AG10803 (cell line): ENCODE results near the gene CEBPA.

Experiments used
- DNase-seq: peaks from one replicate; pipeline ENCODE4 v3.0.0; 2010; ENCODE audit warnings: low read depth
- H3K4me3 ChIP-seq: 2 replicates; pipeline ENCODE4 v1.5.1; 2011; ENCODE audit warnings: mild to moderate bottlenecking, low read length, control low read depth
- TF ChIP-seq, protein P1 (sequence below): conservative IDR thresholded peaks from 2 replicates; pipeline ENCODE4 v1.5.1; 2011; ENCODE audit warnings: mild to moderate bottlenecking, low read length, control low read depth, inconsistent platforms

Gene CEBPA

DNA sequence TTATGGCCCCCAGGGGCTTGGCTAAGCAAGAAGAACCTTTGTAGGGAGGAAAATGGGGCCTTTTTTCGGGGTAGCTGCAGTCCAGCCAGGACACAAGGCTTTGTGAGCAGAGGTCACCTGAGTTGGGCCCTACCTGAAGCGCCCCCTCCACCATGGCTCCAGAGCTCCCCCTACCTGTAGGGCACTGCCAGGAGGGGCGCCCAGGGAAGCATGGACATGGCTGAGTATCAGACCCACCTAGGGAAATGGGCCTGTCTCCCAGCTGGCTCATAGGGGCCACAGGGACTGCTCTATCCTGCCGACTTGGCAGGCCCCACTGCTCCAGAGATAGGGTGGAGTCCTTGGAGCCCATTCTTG is 9.0 kb upstream of the CEBPA start:
- H3K4me3 ChIP-seq = no peak overlapping the region
- no peak for DNase-seq
- TF ChIP-seq, protein P1, sequence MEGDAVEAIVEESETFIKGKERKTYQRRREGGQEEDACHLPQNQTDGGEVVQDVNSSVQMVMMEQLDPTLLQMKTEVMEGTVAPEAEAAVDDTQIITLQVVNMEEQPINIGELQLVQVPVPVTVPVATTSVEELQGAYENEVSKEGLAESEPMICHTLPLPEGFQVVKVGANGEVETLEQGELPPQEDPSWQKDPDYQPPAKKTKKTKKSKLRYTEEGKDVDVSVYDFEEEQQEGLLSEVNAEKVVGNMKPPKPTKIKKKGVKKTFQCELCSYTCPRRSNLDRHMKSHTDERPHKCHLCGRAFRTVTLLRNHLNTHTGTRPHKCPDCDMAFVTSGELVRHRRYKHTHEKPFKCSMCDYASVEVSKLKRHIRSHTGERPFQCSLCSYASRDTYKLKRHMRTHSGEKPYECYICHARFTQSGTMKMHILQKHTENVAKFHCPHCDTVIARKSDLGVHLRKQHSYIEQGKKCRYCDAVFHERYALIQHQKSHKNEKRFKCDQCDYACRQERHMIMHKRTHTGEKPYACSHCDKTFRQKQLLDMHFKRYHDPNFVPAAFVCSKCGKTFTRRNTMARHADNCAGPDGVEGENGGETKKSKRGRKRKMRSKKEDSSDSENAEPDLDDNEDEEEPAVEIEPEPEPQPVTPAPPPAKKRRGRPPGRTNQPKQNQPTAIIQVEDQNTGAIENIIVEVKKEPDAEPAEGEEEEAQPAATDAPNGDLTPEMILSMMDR = no peak

DNA sequence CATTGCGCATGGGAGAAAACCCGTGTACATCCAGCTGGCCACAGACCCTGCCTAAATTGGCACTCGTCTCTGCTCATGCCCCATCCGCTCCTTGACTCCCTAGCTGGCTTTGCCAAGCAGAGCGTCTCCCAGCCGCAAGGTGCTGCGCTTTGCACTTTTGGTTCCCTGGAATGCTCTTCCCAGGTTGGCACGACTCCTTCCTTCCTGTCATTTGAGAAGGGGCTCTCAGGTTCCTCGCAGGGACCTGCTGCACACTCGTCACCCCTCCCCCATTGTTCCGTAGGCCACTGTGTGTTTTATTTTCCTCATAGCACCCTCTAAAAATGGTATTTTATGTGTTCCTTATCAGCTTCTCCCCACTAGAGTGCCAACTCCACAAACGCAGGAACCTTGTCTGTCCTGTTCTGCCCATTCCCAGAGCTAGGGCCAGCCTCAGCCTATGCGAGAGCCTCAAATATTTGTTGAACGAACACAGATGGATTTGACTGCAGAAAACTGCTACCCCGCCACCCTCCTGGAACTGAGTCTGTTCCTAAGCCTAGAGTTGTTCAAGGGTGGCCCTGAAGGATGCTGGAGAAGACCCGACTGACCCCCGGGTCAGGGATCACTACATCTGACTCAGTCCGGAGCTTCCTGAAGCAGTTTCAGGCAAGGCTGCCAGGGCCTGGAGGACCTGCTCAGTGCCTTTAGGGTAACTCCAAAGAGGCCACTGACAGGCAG is 8.4 kb upstream of the CEBPA start:
- no peak for DNase-seq
- no peak overlapping the region for H3K4me3 ChIP-seq
- TF ChIP-seq, protein P1 = no peak

DNA sequence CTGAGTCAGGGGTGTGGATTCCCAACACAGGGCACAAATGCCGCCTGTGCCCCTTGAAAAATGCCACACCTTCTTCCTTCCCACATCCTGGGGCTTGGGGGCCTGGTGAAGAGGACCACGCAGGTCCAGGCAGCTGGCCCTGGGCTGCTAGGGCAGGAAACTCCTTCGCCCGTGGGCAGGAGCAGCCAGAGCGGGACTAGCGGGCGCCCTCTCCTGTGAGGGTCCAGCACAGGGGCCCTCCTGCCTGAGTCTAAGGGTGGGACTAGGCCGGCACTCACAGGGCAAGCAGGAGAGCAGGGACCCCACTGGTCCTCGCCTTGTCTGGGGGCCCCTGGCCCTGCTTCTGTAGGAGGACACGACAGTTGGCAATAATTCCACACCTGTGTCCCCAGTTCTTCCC is 7.5 kb upstream of the CEBPA start:
- DNase-seq = no peak
- no peak overlapping the region for H3K4me3 ChIP-seq
- TF ChIP-seq, protein P1 = no peak

DNA sequence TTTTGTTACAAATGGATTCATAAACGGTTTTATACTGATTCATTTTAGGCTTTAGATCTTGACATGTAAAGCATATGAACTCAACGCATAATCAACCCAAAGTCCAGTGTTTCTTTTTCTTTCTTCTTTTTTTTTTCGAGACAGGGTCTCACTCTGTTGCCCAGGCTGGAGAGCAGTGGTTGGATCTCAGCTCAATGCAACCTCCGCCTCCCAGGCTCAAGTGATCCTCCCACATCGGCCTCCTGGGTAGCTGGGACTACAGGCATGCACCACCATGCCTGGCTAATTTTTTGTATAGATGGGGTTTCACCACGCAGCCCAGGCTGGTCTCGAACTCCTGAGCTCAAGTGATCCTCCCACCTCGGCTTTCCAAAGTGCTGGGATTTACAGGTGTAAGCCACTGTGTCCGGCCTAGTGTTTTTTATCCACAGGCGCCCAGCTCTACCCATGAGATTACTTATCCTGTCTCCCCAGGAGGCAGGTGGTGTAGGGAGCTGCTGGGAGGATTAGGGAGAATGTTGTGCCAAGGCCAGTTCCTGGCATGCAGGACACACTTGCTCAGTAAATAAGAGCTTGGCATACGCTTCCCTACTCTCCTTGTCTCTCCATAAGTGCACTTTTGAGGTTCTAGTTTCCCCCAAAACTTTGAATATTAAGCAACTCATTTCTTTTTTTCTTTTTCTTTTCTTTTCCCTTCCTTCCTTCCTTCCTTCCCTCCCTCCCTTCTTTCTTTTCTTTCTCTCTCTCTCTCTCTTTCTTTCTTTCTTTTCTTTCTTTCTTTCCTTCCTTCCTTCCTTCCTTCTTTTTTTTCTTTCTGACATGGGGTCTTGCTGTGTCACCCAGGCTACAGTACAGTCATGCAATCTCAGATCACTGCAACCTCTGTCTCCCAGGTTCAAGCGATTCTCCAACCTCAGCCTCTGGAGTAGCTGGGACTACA is 4.8 kb upstream of the CEBPA start:
- DNase-seq = no peak
- no peak overlapping the region for H3K4me3 ChIP-seq
- TF ChIP-seq, protein P1 = no peak

DNA sequence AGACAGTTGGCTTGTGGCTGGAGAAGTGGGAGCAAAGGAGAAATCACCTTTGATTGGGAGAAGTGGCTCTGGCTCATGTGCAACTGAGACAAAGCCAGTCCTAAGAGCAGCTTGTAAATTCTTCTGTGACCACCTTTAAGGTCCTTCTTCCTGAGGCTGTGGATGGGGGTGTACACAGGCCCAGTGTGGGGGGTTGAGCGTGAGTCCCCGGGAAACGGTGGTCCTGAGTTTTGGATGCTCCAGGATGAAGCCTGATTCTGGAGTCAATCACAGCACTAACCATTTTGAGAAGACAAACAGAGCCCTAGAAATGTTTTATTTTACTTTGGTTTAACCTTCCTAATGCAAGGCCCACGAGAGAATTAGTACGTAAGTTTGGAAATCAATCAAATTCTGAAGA is 3.9 kb upstream of the CEBPA start:
- TF ChIP-seq, protein P1 = no peak
- DNase-seq = no peak
- H3K4me3 ChIP-seq = no peak overlapping the region

DNA sequence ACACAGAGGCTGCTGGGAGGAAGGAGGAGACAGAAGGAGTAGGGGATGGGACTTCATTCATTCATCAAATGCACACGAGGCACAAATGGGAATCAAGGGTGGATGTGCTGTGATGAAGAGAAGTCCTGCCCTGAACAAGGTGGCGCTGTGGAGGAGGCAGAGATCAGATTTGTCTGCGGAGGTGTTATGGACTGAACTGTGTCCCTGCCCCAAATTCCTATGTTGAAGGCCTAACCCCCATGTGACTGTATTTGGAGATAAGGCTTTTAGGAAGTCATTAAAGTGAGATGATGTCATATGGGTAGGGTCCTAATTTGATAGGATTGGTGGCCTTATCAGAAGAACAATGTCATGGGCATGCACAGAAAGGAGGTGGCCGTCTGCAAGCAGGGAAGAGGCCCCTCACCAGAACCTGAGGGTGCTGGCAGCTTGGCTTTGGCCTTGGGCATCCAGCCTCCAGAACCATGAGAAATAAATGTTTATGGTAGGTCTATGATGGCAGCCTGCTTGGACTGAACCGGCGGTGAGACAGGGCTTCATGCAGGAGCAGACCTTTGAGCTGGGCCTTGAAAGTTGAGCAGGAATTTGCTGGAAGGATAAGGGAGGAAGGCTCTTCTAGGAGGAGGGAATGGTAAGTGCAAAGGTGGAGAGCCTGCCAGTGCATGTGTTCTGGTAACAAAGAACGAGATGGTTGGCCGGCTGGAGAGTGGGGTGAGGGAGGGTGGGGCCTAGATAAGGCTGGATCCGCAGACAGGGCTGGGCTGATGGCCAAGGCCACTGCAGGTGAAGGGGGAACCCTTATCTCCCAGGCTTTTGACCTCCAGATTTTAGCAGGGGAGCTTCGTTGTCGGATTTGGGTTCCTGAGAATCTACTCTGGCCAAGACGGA is 2.7 kb upstream of the CEBPA start:
- TF ChIP-seq, protein P1 = no peak
- no peak overlapping the region for H3K4me3 ChIP-seq
- DNase-seq = no peak
